ENCODE results near the gene PLEK.

Gene PLEK

GRCh38 chr2:68386365-68386764 lies 21.3 kb downstream of the PLEK start:
- Histone ChIP-seq H3K27ac (ENCODE audit: poor library complexity, severe bottlenecking) (no peak overlapping the region), H3K9me3 (ENCODE audit: severe bottlenecking) (no peaks in the 10 kb centered on the region), H3K4me3 (ENCODE audit: severe bottlenecking) (no peak overlapping the region), H3K4me1 (ENCODE audit: insufficient read depth, poor library complexity, severe bottlenecking) (no peaks in the 10 kb centered on the region), H3K36me3 (ENCODE audit: low read depth) (no peaks in the 10 kb centered on the region), H3K27me3 (ENCODE audit: insufficient read depth, poor library complexity, severe bottlenecking) (no peaks in the 10 kb centered on the region)
- ATAC-seq (ENCODE audit: low read depth): no peak
- no peak for DNase-seq (ENCODE audit: low spot score)
- TF ChIP-seq, protein P1, sequence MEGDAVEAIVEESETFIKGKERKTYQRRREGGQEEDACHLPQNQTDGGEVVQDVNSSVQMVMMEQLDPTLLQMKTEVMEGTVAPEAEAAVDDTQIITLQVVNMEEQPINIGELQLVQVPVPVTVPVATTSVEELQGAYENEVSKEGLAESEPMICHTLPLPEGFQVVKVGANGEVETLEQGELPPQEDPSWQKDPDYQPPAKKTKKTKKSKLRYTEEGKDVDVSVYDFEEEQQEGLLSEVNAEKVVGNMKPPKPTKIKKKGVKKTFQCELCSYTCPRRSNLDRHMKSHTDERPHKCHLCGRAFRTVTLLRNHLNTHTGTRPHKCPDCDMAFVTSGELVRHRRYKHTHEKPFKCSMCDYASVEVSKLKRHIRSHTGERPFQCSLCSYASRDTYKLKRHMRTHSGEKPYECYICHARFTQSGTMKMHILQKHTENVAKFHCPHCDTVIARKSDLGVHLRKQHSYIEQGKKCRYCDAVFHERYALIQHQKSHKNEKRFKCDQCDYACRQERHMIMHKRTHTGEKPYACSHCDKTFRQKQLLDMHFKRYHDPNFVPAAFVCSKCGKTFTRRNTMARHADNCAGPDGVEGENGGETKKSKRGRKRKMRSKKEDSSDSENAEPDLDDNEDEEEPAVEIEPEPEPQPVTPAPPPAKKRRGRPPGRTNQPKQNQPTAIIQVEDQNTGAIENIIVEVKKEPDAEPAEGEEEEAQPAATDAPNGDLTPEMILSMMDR (IDR thresholded peaks at IDR 0.05; ENCODE audit: poor library complexity, severe bottlenecking): no peak

GRCh38 chr2:68387408-68388350 lies 22.6 kb downstream of the PLEK start:
- Histone ChIP-seq H3K4me3 (ENCODE audit: severe bottlenecking) (no peak overlapping the region), H3K27me3 (ENCODE audit: insufficient read depth, poor library complexity, severe bottlenecking) (no peaks in the 10 kb centered on the region), H3K36me3 (ENCODE audit: low read depth) (no peaks in the 10 kb centered on the region), H3K9me3 (ENCODE audit: severe bottlenecking) (no peaks in the 10 kb centered on the region), H3K4me1 (ENCODE audit: insufficient read depth, poor library complexity, severe bottlenecking) (no peaks in the 10 kb centered on the region), H3K27ac (ENCODE audit: poor library complexity, severe bottlenecking) (no peak overlapping the region)
- DNase-seq (ENCODE audit: low spot score) (no peak), ATAC-seq (ENCODE audit: low read depth) (no peak)
- TF ChIP-seq, protein P1 (IDR thresholded peaks at IDR 0.05; ENCODE audit: poor library complexity, severe bottlenecking): no peak

DNA sequence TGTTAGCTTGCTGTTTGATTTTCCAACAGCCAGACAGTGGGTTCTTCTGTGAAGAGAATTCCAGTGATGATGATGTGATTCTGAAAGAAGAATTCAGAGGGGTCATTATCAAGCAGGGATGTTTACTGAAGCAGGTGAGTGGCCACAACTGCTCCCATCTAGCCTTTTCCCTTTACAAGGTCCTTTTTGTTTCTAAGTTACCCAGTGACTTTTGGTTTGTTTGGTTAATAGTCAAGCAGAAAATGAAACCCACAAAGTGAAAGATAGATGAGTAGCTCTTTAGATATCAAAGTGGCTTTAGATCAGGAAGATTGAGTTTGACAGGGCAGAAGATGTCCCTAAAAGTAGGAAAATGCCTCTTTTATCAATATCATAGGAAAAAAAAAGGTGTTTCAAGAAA lies 23.3 kb downstream of the PLEK start:
- ATAC-seq (ENCODE audit: low read depth): no peak
- Histone ChIP-seq H3K36me3 (ENCODE audit: low read depth) (no peaks in the 10 kb centered on the region), H3K4me3 (ENCODE audit: severe bottlenecking) (no peak overlapping the region), H3K4me1 (ENCODE audit: insufficient read depth, poor library complexity, severe bottlenecking) (no peaks in the 10 kb centered on the region), H3K27me3 (ENCODE audit: insufficient read depth, poor library complexity, severe bottlenecking) (no peaks in the 10 kb centered on the region), H3K27ac (ENCODE audit: poor library complexity, severe bottlenecking) (no peak overlapping the region), H3K9me3 (ENCODE audit: severe bottlenecking) (no peaks in the 10 kb centered on the region)
- TF ChIP-seq, protein P1 (IDR thresholded peaks at IDR 0.05; ENCODE audit: poor library complexity, severe bottlenecking): no peak
- no peak for DNase-seq (ENCODE audit: low spot score)

GRCh38 chr2:68388772-68389171 lies 23.7 kb downstream of the PLEK start:
- no peaks in the 10 kb centered on the region for H3K36me3 ChIP-seq (ENCODE audit: low read depth)
- TF ChIP-seq, protein P1 (IDR thresholded peaks at IDR 0.05; ENCODE audit: poor library complexity, severe bottlenecking): no peak
- no peaks in the 10 kb centered on the region for H3K9me3 ChIP-seq (ENCODE audit: severe bottlenecking)
- ATAC-seq (ENCODE audit: low read depth): no peak
- H3K27ac ChIP-seq (ENCODE audit: poor library complexity, severe bottlenecking): no peak overlapping the region
- H3K4me1 ChIP-seq (ENCODE audit: insufficient read depth, poor library complexity, severe bottlenecking): no peaks in the 10 kb centered on the region
- DNase-seq (ENCODE audit: low spot score): no peak
- H3K27me3 ChIP-seq (ENCODE audit: insufficient read depth, poor library complexity, severe bottlenecking): no peaks in the 10 kb centered on the region
- no peak overlapping the region for H3K4me3 ChIP-seq (ENCODE audit: severe bottlenecking)

DNA sequence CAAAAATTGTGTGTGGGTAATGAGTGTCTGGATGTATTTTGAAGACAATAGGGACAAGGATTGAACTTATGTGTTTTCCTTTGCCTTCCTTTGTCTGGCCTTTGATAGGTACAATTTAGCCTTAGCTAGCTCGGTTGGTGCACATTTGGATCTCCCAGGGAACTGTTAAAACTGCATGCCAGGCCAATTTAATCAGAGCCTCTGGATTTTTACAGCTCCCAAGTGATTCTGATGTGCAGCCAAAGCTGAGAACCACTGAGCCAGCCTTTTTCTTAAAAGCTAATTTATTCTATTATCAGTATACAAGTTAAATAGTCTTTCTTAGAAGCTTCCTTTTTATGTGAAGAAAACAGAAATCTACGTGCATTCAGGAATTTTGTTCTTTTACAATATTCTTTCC lies 25.0 kb downstream of the PLEK start:
- H3K4me1 ChIP-seq (ENCODE audit: insufficient read depth, poor library complexity, severe bottlenecking): no peaks in the 10 kb centered on the region

More for the DNA sequence above, 25.0 kb downstream of the PLEK start:
- Histone ChIP-seq H3K36me3 (ENCODE audit: low read depth) (no peaks in the 10 kb centered on the region), H3K27me3 (ENCODE audit: insufficient read depth, poor library complexity, severe bottlenecking) (no peaks in the 10 kb centered on the region), H3K27ac (ENCODE audit: poor library complexity, severe bottlenecking) (no peak overlapping the region), H3K9me3 (ENCODE audit: severe bottlenecking) (no peaks in the 10 kb centered on the region), H3K4me3 (ENCODE audit: severe bottlenecking) (no peak overlapping the region)
- DNase-seq (ENCODE audit: low spot score): no peak
- no peak for ATAC-seq (ENCODE audit: low read depth)
- TF ChIP-seq, protein P1 (IDR thresholded peaks at IDR 0.05; ENCODE audit: poor library complexity, severe bottlenecking): no peak

Measured in RWPE2 (cell line).